PC-9 (cell line): ENCODE measurements around the gene CEP70. TPM values are rescaled to one million over a fixed set of nuclear protein-coding genes. Genes with fewer than 3 reads are reported as not detected.

ENCODE experiments used
- BruUV-seq: library from RNA; stranded (reverse); fragments of 400-500 nt; replicated peaks from 2 replicates; lab custom pipeline; 2021; lab: Mats Ljungman, UMichigan
- CTCF ChIA-PET: fragments of 300-600 bp; sonication (Branson Sonifier 250); formaldehyde crosslinking; loops from one replicate; lab custom pipeline; 2022; ENCODE audit warnings: antibody characterized with exemption; lab: Charles Lee
- POLR2A ChIA-PET: fragments of 300-600 bp; sonication (Branson Sonifier 250); formaldehyde crosslinking; loops from one replicate; lab custom pipeline; 2022; ENCODE audit warnings: antibody characterized with exemption; ENCODE audit not compliant: unreplicated experiment; lab: Charles Lee
- DNase-seq, 2 experiments: peaks; one replicate each; pipeline versions ENCODE4 v3.0.0 to v3.0.0-alpha.2; 2015 to 2022; ENCODE audit warnings: mixed read lengths in 1 of 2
- H2AFZ ChIP-seq: fragments of 200-600 bp; sonication (generic); 2 replicates; pipeline ENCODE4 v1.8.1; 2017; ENCODE audit warnings: antibody characterized with exemption
- H3F3A ChIP-seq: fragments of 200-600 bp; sonication (generic); 2 replicates; pipeline ENCODE4 v1.8.1; 2017; ENCODE audit warnings: antibody characterized with exemption, mild to moderate bottlenecking, low read depth; ENCODE audit not compliant: insufficient read depth
- H3K27ac ChIP-seq: fragments of 200-600 bp; sonication (generic); 2 replicates; pipeline ENCODE4 v1.6.1; 2016; ENCODE audit warnings: mixed run types
- H3K27me3 ChIP-seq: fragments of 200-600 bp; sonication (generic); 2 replicates; pipeline ENCODE4 v1.6.1; 2016; ENCODE audit warnings: low read depth, mixed run types; ENCODE audit not compliant: insufficient read depth
- H3K36me3 ChIP-seq: fragments of 200-600 bp; sonication (generic); 2 replicates; pipeline ENCODE4 v1.6.1; 2016; ENCODE audit warnings: low read depth, mixed run types
- H3K4me1 ChIP-seq: fragments of 200-600 bp; sonication (generic); replicated peaks from 2 replicates; pipeline ENCODE4 v1.6.1; 2016; ENCODE audit warnings: mixed run types; ENCODE audit not compliant: insufficient read depth
- H3K4me2 ChIP-seq: fragments of 200-600 bp; sonication (generic); 2 replicates; pipeline ENCODE4 v1.6.1; 2017; ENCODE audit warnings: mixed run types
- H3K4me3 ChIP-seq: fragments of 200-600 bp; sonication (generic); 2 replicates; pipeline ENCODE4 v1.6.1; 2016; ENCODE audit warnings: mixed run types
- H3K79me2 ChIP-seq: fragments of 200-600 bp; sonication (generic); 2 replicates; pipeline ENCODE4 v1.6.1; 2017; ENCODE audit warnings: low read depth, mixed run types
- H3K9me2 ChIP-seq: fragments of 200-600 bp; sonication (generic); 2 replicates; pipeline ENCODE4 v1.8.1; 2017; ENCODE audit warnings: mild to moderate bottlenecking; ENCODE audit not compliant: insufficient read depth
- H3K9me3 ChIP-seq: fragments of 200-600 bp; sonication (generic); 2 replicates; pipeline ENCODE4 v1.8.1; 2016; ENCODE audit warnings: low read depth; ENCODE audit not compliant: insufficient read depth
- H4K20me1 ChIP-seq: fragments of 200-600 bp; sonication (generic); 2 replicates; pipeline ENCODE4 v1.8.1; 2017; ENCODE audit not compliant: insufficient read depth
- CTCF ChIP-seq: fragments of 200-600 bp; sonication (generic); conservative IDR thresholded peaks from 2 replicates; pipeline ENCODE4 v1.6.1; 2017; ENCODE audit warnings: mixed run types, antibody characterized with exemption, mild to moderate bottlenecking, moderate library complexity
- EZH2 ChIP-seq: fragments of 200-600 bp; sonication (generic); IDR thresholded peaks from 2 replicates; pipeline ENCODE4 v1.8.0; 2017; ENCODE audit warnings: antibody characterized with exemption, low read depth
- intact Hi-C: fragments of 100-400 bp; cut with micrococcal nuclease; formaldehyde crosslinking; loops from one replicate; pipeline ENCODE4 v1.10.0; 2022; ENCODE audit not compliant: unreplicated experiment
- total RNA-seq: library from RNA; stranded (reverse); gene quantifications from 2 replicates; pipeline ENCODE4 v1.2.3, GENCODE V29; 2021

The CEP70 gene
- total RNA-seq, 1 experiment from 2014 or later = 73.6 TPM

DNA sequence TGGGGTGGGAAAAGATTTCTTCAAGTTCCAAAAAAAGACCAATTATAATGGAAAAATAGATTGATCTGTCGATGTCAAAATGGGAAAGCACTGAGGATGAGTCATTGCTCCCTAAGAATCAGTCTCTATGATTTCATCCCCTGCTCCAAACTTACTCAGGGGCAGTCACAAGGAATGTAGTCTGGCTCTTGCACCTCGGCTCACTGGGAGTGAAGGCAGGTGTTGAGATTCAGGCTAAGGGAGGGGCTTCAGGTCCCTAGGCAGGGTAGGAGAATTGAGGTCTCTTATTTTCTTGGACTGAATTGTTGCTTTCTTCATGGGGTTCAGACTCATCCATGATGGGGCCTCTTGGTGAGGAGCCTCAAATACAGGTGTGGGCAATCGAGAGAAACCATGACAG is 145.4 kb downstream of the CEP70 start:
- POLR2A ChIA-PET = no interaction called here
- no TSS peak for BruUV-seq

DNA sequence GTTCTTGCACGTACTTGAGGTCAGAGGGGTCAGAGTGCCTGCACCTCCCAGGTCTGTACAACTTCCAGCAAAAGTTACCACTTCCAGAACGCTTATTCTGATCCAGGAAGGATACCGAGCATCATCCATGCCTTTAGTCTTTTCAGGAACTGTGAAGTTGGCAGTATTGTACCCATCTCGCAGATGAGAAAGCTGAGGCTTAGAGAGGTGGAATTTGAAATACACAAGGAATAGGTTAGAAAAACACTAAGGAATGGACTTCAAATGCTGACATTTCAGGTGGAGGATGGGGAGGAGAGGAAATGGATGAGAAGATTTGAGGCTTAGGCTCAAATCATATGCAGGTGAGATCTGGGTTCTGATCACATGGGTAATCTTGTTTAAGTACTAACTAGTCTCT is 148.4 kb downstream of the CEP70 start:
- DNase-seq = no peak
- intact Hi-C loops = no loop called here
- BruUV-seq = no TSS peak
- no peaks in the 10 kb centered on the region for H3K9me2 ChIP-seq
- no peaks in the 10 kb centered on the region for H3K27me3 ChIP-seq
- H3K4me1 ChIP-seq = no peaks in the 10 kb centered on the region
- no peak overlapping the region for H3K27ac ChIP-seq
- no peaks in the 10 kb centered on the region for H4K20me1 ChIP-seq
- H3K4me2 ChIP-seq = no peak overlapping the region
- no peak overlapping the region for H3K4me3 ChIP-seq
- no peaks in the 10 kb centered on the region for H3K9me3 ChIP-seq
- no peak for TF ChIP-seq EZH2
- TF ChIP-seq CTCF = no peak
- ChIA-PET CTCF (no interaction called here), POLR2A (no interaction called here)
- H3F3A ChIP-seq = no peaks in the 10 kb centered on the region
- no peaks in the 10 kb centered on the region for H3K79me2 ChIP-seq
- no peaks in the 10 kb centered on the region for H3K36me3 ChIP-seq
- H2AFZ ChIP-seq = no peak overlapping the region

More for the DNA sequence above, 145.4 kb downstream of the CEP70 start:
- DNase-seq = no peak
- Histone ChIP-seq H3F3A (no peaks in the 10 kb centered on the region), H3K36me3 (no peaks in the 10 kb centered on the region), H2AFZ (no peak overlapping the region), H3K9me2 (no peaks in the 10 kb centered on the region), H3K9me3 (no peaks in the 10 kb centered on the region), H3K4me2 (no peak overlapping the region), H3K4me3 (no peak overlapping the region), H3K27ac (no peak overlapping the region), H4K20me1 (no peaks in the 10 kb centered on the region), H3K79me2 (no peaks in the 10 kb centered on the region), H3K4me1 (no peaks in the 10 kb centered on the region), H3K27me3 (no peaks in the 10 kb centered on the region)
- intact Hi-C loops = no loop called here
- TF ChIP-seq EZH2 (no peak), CTCF (no peak)
- CTCF ChIA-PET = interaction anchor here (0.7 kb wide), 1 partner anchor 122 kb away, joined by 4 read pairs; no protein-coding TSS in a partner anchor

- DNase-seq = no peak
- no peaks in the 10 kb centered on the region for H3K36me3 ChIP-seq
- no peak overlapping the region for H3K4me2 ChIP-seq
- H3K79me2 ChIP-seq = no peaks in the 10 kb centered on the region
- no peaks in the 10 kb centered on the region for H3K27me3 ChIP-seq
- CTCF ChIA-PET = no interaction called here
- no peak overlapping the region for H3K4me3 ChIP-seq
- H2AFZ ChIP-seq = no peak overlapping the region
- no TSS peak for BruUV-seq
- intact Hi-C loops = no loop called here
- no peaks in the 10 kb centered on the region for H3K4me1 ChIP-seq
- no peaks in the 10 kb centered on the region for H3K9me2 ChIP-seq
- H3K27ac ChIP-seq = no peak overlapping the region
- TF ChIP-seq EZH2 (no peak), CTCF (no peak)
- H3F3A ChIP-seq = no peaks in the 10 kb centered on the region
- POLR2A ChIA-PET = no interaction called here
- H4K20me1 ChIP-seq = no peaks in the 10 kb centered on the region
- no peaks in the 10 kb centered on the region for H3K9me3 ChIP-seq
These were observed 148.8 kb downstream of the CEP70 start for GRCh38 chr3:138445236-138445635.

Other genes with a start within 250 kb of the CEP70 start
- 2.4 TPM in 2 replicates for gene MRAS, start 245.7 kb downstream of the CEP70 start, total RNA-seq
- gene ESYT3, start 159.6 kb downstream of the CEP70 start, total RNA-seq = 6.4 and 8.0 TPM in 2 replicates
- 17.7 and 18.6 TPM in 2 replicates for gene FAIM, start 14.5 kb upstream of the CEP70 start, total RNA-seq
- 41.9 and 47.8 TPM in 2 replicates for gene PIK3CB, start 240.7 kb upstream of the CEP70 start, total RNA-seq